B cell (primary cell): ENCODE measurements around the gene CABLES2. TPM values are rescaled to one million over a fixed set of nuclear protein-coding genes. Genes with fewer than 3 reads are reported as not detected.

Source experiments
- ATAC-seq: fragments of 200-7000 bp; cut with Tn5 transposase; one replicate; pipeline ENCODE4 v1.10.0; 2021; ENCODE audit warnings: low read depth, mild to moderate bottlenecking, moderate number of reproducible peaks, moderate library complexity
- CTCF ChIA-PET: fragments of 350-600 bp; sonication (Branson Sonifier 250); formaldehyde crosslinking; loops from one replicate; lab custom pipeline; 2021; ENCODE audit warnings: antibody characterized with exemption, inconsistent platforms; lab: Charles Lee
- POLR2A ChIA-PET: fragments of 350-600 bp; sonication (Branson Sonifier 250); formaldehyde crosslinking; loops from one replicate; lab custom pipeline; 2021; ENCODE audit warnings: antibody characterized with exemption; lab: Charles Lee
- DNase-seq: peaks from one replicate; pipeline ENCODE4 v3.0.0; 2013
- H2AFZ ChIP-seq: 2 replicates; pipeline ENCODE4 v1.6.1; 2012; ENCODE audit warnings: mild to moderate bottlenecking, low read depth, low read length; ENCODE audit not compliant: insufficient read depth, poor library complexity, severe bottlenecking
- H3K27ac ChIP-seq, 2 donors: 1 replicate in 1 of 2; 2 replicates in 1 of 2; pipeline ENCODE4 v1.5.1; 2012 to 2013; ENCODE audit warnings: low read length in 2 of 2, mild to moderate bottlenecking in 2 of 2, moderate library complexity in 1 of 2
- H3K27me3 ChIP-seq, 4 experiments: fragments of 200-600 bp in 1 of 4; sonication (generic) in 1 of 4; replicated peaks in 1 of 4; 1 replicate in 2 of 4; 2 replicates in 2 of 4; pipeline versions ENCODE4 v1.6.1 to v1.7.0; 2013 to 2016; ENCODE audit warnings: low read length in 3 of 4, mild to moderate bottlenecking in 2 of 4, mixed read lengths in 1 of 4, moderate library complexity in 1 of 4; ENCODE audit not compliant: insufficient read depth in 4 of 4, control insufficient read depth in 3 of 4; ENCODE audit errors: control extremely low read depth in 1 of 4
- H3K36me3 ChIP-seq, 2 experiments: replicated peaks in 1 of 2; 1 replicate in 1 of 2; 2 replicates in 1 of 2; pipeline versions ENCODE4 v1.6.1 to v1.7.1; 2013; ENCODE audit warnings: low read length in 1 of 2; ENCODE audit not compliant: insufficient read depth in 2 of 2, control insufficient read depth in 1 of 2; ENCODE audit errors: control extremely low read depth in 1 of 2, extremely low read depth in 1 of 2
- H3K4me1 ChIP-seq, 2 donors: fragments of 200-600 bp in 1 of 2; sonication (generic) in 1 of 2; 1 replicate in 1 of 2; 2 replicates in 1 of 2; pipeline versions ENCODE4 v1.5.1 to v1.6.1; 2013 to 2017; ENCODE audit warnings: low read length in 2 of 2; ENCODE audit not compliant: control insufficient read depth in 2 of 2, insufficient read depth in 2 of 2
- H3K4me2 ChIP-seq: replicated peaks from 2 replicates; pipeline ENCODE3; 2012; ENCODE audit warnings: mild to moderate bottlenecking, low read depth, low read length; ENCODE audit not compliant: poor library complexity, severe bottlenecking
- H3K4me3 ChIP-seq, 5 experiments: fragments of 200-600 bp in 1 of 5; sonication (generic) in 1 of 5; 1 replicate in 3 of 5; 2 replicates in 2 of 5; pipeline versions ENCODE4 v1.5.1 to v1.7.0; 2011 to 2016; ENCODE audit warnings: low read length in 4 of 5, mild to moderate bottlenecking in 4 of 5, low read depth in 2 of 5, control low read depth in 1 of 5, moderate library complexity in 1 of 5; ENCODE audit not compliant: insufficient read depth in 1 of 5; ENCODE audit errors: control extremely low read depth in 1 of 5, extremely low read depth in 1 of 5
- H3K79me2 ChIP-seq: fragments of 200-600 bp; sonication (generic); one replicate; pipeline ENCODE4 v1.6.0; 2016; ENCODE audit warnings: low read length; ENCODE audit not compliant: control insufficient read depth, insufficient read depth
- H3K9ac ChIP-seq: fragments of 200-600 bp; sonication (generic); 2 replicates; pipeline ENCODE4 v1.6.1; 2017; ENCODE audit warnings: mild to moderate bottlenecking, low read length, moderate library complexity
- H3K9me3 ChIP-seq, 3 donors: one replicate each; pipeline versions ENCODE4 v1.6.1 to v1.7.1; 2013; ENCODE audit warnings: low read length in 2 of 3; ENCODE audit not compliant: control insufficient read depth in 2 of 3, insufficient read depth in 1 of 3; ENCODE audit errors: control extremely low read depth in 1 of 3
- H4K20me1 ChIP-seq: 2 replicates; pipeline ENCODE4 v1.6.0; 2012; ENCODE audit warnings: mild to moderate bottlenecking, low read length; ENCODE audit not compliant: insufficient read depth, control insufficient read depth, poor library complexity, severe bottlenecking
- H3K27ac Mint-ChIP-seq: one replicate; pipeline ENCODE4 v1.8.0; 2021; ENCODE audit warnings: mixed read lengths
- H3K27me3 Mint-ChIP-seq: one replicate; pipeline ENCODE4 v1.8.0; 2021; ENCODE audit warnings: mixed read lengths
- H3K4me1 Mint-ChIP-seq: one replicate; pipeline ENCODE4 v1.8.0; 2021; ENCODE audit warnings: mixed read lengths
- H3K4me3 Mint-ChIP-seq: one replicate; pipeline ENCODE4 v1.8.0; 2021; ENCODE audit warnings: mixed read lengths
- H3K9me3 Mint-ChIP-seq: one replicate; pipeline ENCODE4 v1.8.0; 2022; ENCODE audit warnings: mixed read lengths; ENCODE audit not compliant: insufficient read depth
- EZH2 ChIP-seq: IDR thresholded peaks from 2 replicates; pipeline ENCODE4 v1.6.1; 2012; ENCODE audit warnings: borderline replicate concordance, low read depth, mild to moderate bottlenecking, moderate library complexity, low read length; ENCODE audit not compliant: insufficient read depth, poor library complexity, severe bottlenecking
- whole genome bisulfite sequencing: methylation state at CpG from one replicate; pipeline ENCODE4 v1.1.5; 2013; ENCODE audit warnings: missing lambda C conversion rate; ENCODE audit not compliant: insufficient coverage; 5-methylcytosine and 5-hydroxymethylcytosine counted together
- intact Hi-C: fragments of 100-400 bp; cut with micrococcal nuclease; formaldehyde crosslinking; loops from one replicate; pipeline ENCODE4 v1.10.0; 2022
- polyA plus RNA-seq: library from polyadenylated mRNA; depleted of rRNA; stranded (reverse); fragments of >200 nt; gene quantifications from 2 replicates; pipeline ENCODE4 v1.2.3, GENCODE V29; 2012
- total RNA-seq, 2 donors: library from RNA; stranded (reverse); fragments of 120-200 nt in 1 of 2; gene quantifications; 1 replicate in 1 of 2; 2 replicates in 1 of 2; pipeline versions ENCODE4 v1.2.3 to v1.2.4, GENCODE V29; 2013 to 2022
- TF ChIP-seq, protein P1 (sequence below): fragments of 200-600 bp; IDR thresholded peaks from one replicate; pipeline ENCODE4 v1.8.0; 2022; ENCODE audit warnings: antibody characterized with exemption, mild to moderate bottlenecking

CABLES2 gene
- total and polyA plus RNA-seq, 2 donors (not counting 1 experiment from before 2014, with no cell fraction given): 4.8 to 8.2 TPM

DNA sequence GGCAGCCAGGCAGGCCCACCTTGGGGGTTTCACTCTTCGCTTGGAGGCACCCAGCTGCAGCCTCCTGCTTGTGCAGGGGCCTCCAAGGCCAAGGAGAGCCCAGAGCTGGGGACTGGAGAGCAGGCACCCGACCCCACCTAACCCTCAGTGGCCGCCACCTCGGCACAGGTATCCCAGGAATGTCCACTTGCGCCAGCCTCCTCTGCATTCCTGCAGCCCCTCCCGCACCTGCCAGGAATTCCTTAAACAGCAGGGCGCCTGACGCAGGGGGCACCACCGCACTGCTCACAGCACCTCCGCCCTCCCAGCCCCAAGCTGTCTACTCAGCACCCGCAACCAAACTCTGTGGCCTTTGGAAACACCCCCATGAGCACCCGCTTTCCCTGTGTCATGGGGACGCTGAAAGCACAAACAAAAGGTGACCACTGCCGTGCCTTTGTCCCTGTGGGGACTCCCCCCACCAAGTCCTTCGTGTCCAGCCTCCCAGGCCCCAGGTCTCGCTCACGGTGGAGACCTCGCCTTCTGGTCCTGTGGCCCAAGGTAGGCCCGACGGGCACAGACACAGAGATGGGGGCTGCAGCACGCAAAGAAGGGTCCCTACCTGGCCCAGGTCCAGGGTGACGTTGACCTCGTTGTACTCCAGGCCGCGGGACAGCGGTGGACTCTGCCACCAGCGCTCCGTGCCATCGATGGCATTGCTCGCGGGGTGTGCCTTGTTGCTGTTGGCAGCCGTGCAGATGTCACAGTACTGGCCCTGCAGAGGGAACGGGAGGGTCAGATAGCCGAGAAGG, 45.1 kb downstream of the CABLES2 start:
- peaks cover 0 to 3% (median 0%) of the 10 kb centered on the region in 4 experiments for H3K27me3 ChIP-seq
- DNase-seq (no peak), ATAC-seq (no peak)
- H3K9ac ChIP-seq: no peak overlapping the region
- H3K4me1 ChIP-seq: peaks cover 7 to 18% of the 10 kb centered on the region in 2 donors
- CTCF ChIA-PET: no interaction called here
- POLR2A ChIA-PET: interaction anchor here (0.7 kb wide), 1 partner anchor 16 kb away, joined by 3 read pairs; no protein-coding TSS in a partner anchor
- intact Hi-C loops: no loop called here
- no peak overlapping the region for H3K4me2 ChIP-seq
- H3K9me3 ChIP-seq: no peaks in the 10 kb centered on the region
- H3K36me3 ChIP-seq: no peaks in the 10 kb centered on the region
- peaks cover 6% of the 10 kb centered on the region for H4K20me1 ChIP-seq
- H3K27ac Mint-ChIP-seq: no peak overlapping the region
- H3K4me1 Mint-ChIP-seq: peaks cover 11% of the 10 kb centered on the region
- no peak overlapping the region for H3K27ac ChIP-seq
- no peaks in the 10 kb centered on the region for H3K79me2 ChIP-seq
- no peak overlapping the region for H3K4me3 ChIP-seq
- 95% methylated on average over 34 of the region's 34 CpGs for WGBS
- TF ChIP-seq EZH2: no peak
- TF ChIP-seq, protein P1, sequence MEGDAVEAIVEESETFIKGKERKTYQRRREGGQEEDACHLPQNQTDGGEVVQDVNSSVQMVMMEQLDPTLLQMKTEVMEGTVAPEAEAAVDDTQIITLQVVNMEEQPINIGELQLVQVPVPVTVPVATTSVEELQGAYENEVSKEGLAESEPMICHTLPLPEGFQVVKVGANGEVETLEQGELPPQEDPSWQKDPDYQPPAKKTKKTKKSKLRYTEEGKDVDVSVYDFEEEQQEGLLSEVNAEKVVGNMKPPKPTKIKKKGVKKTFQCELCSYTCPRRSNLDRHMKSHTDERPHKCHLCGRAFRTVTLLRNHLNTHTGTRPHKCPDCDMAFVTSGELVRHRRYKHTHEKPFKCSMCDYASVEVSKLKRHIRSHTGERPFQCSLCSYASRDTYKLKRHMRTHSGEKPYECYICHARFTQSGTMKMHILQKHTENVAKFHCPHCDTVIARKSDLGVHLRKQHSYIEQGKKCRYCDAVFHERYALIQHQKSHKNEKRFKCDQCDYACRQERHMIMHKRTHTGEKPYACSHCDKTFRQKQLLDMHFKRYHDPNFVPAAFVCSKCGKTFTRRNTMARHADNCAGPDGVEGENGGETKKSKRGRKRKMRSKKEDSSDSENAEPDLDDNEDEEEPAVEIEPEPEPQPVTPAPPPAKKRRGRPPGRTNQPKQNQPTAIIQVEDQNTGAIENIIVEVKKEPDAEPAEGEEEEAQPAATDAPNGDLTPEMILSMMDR: no peak
- H2AFZ ChIP-seq: no peak overlapping the region
- no peak overlapping the region for H3K4me3 Mint-ChIP-seq
- H3K27me3 Mint-ChIP-seq: no peaks in the 10 kb centered on the region
- H3K9me3 Mint-ChIP-seq: no peaks in the 10 kb centered on the region
